Measurements from ENCODE around the gene ZAP70.

The ZAP70 gene

DNA sequence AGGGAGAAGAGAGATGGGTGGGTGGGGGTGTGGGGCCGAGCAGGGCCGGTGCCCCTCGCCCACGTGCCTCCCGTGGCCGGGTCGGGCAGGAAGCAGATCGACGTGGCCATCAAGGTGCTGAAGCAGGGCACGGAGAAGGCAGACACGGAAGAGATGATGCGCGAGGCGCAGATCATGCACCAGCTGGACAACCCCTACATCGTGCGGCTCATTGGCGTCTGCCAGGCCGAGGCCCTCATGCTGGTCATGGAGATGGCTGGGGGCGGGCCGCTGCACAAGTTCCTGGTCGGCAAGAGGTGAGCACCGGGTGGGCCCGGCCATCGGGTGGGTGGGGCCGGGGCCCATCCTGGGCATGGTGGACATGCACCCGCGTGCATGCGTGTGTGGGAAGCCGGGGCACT is 21.8 kb downstream of the ZAP70 start:
- DNase-seq, result no peak

DNA sequence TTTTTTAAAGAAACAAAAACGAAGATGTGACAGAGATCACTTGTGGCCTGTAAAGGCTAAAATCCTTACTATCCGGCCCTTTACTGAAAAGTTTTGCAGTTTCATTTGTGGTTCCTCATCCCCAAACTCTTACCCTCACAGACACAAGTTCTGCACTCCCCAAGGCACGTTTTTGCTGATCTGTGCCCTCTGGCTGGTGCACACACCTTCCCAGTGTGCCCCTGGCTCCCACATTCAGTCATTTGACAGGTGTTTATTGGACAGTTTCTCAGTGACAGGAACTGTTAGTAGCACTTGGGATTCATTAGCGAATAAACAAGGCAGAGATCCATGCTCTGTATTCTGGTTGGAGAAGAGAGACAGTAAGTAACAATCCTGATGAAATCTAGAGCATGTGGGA is 22.8 kb downstream of the ZAP70 start:
- no peak for DNase-seq

DNA sequence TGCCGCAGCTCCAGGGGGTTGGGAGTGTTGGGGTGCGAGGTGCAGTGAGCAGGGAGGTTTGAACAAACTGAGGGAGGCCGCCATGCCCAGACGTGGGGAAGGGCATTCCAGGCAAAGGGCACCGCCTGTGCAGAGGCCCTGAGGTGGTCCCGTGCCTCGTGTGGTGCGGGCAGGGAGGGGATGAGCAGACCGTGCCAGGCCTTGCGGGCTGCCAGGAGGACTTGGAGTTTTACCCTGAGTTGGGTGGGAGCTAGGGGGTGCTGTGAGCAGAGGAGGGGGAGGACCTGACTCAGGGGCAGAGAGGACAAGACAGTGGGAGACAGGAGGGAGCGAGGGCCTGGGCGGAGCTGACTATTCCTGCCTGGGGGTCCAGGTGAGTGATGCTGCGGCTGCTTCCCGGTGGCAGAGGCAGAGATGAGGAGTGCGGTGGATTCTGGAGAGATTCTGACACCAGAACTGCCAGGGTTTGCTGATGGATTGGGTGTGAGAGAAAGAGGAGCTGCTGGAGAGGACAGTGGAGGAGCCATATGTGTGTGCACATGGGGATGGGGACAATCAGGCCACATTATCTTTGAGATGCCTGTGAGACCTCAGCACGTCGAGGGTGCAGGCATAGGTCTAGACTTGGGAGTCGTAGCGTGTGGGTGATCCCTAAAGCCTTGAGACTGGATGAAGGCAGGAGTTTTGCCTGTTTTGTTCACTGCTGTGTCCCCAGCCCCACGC is 23.4 kb downstream of the ZAP70 start:
- no peak for DNase-seq

DNA sequence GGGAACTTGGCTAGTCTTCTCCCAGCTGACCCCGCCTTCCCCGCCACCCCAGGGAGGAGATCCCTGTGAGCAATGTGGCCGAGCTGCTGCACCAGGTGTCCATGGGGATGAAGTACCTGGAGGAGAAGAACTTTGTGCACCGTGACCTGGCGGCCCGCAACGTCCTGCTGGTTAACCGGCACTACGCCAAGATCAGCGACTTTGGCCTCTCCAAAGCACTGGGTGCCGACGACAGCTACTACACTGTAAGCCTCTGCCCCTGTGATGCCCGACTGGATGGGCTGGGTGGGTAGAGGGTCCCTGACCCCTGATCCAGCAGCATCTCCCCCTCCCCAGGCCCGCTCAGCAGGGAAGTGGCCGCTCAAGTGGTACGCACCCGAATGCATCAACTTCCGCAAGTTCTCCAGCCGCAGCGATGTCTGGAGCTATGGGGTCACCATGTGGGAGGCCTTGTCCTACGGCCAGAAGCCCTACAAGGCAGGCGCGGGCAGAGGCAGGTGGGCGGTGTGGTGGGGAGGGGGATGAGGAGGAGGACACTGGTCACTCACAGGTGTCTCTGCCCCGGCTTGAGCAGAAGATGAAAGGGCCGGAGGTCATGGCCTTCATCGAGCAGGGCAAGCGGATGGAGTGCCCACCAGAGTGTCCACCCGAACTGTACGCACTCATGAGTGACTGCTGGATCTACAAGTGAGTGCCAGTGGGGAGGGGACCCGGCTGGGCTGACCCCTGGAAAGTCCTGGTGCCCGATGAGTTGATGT is 24.2 kb downstream of the ZAP70 start:
- DNase-seq, result no peak

DNA sequence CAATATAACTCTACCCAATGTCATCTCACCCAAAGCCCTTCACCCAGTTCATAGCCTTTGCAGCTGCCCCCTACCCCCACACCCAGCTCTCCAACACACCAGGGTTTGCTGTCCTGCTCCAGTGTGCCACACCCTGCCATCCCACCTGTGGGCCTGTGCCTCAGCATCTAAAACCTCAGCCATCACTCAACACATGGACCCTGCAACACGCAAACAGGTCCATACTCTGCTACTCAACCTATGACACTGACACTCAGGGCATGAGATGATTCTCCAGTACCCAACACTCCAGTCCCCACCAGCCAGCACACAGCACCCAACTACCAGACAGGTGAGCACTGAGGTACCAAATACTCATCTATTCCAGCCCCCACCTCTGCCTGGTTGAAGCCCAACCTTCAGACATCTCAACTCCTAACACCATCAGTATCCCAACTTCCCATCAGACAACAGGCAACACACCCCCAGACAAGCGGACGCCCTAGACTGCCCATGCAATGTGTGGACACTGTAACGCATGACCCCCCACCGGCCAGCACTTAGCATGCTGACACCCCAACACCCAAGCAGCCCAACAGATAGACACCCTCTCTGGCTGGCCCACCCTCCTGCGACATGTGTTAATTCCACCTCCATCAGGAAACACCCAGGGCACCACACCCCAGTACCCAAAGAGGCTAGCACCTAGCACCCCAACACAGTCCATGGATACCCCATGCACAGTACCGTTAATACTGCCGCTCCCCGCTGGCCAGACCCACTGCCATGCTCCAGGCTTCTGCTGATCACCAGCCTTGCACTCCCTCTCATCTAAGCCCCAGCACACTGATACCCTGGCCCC is 25.0 kb downstream of the ZAP70 start:
- no peak for DNase-seq

DNA sequence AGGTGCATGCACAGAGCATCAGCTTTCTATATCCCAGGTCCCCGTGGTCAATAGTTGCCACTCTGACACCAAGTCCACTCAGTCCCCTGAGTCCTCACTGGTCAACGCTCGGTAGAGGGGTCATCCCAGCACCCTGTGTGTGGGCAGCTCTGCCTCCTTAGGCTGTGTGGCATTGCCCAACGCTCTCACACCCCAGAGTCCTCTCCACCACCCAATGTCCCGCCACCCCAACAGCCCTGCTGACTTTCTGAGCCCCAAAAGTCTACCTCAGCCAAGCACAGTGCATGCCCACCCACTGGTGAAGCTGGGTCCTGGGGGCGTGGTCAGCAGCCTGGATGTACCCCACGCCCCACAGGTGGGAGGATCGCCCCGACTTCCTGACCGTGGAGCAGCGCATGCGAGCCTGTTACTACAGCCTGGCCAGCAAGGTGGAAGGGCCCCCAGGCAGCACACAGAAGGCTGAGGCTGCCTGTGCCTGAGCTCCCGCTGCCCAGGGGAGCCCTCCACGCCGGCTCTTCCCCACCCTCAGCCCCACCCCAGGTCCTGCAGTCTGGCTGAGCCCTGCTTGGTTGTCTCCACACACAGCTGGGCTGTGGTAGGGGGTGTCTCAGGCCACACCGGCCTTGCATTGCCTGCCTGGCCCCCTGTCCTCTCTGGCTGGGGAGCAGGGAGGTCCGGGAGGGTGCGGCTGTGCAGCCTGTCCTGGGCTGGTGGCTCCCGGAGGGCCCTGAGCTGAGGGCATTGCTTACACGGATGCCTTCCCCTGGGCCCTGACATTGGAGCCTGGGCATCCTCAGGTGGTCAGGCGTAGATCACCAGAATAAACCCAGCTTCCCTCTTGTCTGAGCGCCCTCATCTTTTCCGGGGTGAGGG is 25.9 kb downstream of the ZAP70 start:
- DNase-seq, result no peak

DNA sequence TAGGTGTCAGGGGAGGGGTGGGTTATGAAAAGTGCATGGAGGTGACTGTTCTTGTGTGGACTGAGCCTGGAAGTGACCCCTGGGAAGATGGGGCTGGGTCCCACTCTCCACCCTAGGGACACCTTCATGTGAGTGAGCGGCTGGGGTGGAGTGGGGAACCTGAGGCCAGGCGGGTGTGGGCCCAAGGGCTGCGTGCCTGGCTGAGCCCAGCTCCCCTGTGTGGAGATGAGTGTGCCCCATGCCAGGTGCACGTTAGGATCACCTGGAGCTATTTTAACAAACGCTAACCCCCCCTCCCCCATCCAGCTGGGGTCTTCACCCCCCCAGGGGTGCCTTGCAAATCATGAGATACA is 26.5 kb downstream of the ZAP70 start:
- DNase-seq, result no peak

DNA sequence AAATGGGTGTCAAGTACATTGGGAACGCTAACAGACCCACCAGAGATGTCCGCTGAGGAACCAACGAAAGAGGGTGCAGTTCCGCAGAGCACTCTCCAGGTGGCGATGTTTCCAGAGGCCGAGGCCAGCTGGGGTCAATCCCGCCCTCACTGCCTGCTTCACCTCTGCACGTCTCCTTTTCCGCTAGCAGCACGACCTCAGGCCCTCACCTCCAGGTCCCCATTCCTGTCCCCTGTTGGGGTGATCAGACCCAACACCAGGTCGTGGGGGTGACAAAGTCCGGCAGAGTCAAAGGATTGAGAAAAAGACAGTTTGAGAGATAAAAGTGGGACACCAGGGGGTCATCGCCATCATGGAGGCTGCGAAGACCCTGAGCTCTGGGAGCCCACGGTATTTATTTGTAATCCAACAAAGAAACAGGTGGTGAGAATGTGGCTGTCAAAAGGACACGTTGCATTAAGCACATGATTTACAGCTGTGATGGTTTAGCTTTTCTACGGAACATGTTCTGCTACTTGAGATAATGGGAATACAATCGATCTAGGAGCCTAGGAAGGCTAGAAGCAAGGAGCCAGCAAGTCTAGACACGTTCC is 27.3 kb downstream of the ZAP70 start:
- DNase-seq, result peak; percentile 68 to 75

DNA sequence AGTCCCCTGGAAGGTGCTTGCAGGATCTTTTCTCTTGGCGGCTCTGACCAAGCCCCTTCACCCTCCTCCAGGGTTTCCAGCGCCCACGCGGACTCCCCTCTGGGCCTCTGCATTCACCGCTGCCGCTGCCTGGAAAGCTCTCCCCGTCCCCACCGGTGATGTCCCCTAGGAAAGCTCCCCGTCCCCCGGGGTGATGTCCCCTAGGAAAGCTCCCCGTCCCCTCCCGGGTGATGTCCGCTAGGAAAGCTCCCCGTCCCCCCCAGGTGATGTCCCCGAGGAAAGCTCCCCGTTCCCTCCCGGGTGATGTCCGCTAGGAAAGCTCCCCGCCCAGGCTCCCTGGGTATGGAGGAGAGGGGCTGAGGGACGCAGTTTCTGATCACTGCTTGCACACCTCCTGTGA is 27.9 kb downstream of the ZAP70 start:
- no peak for DNase-seq

DNA sequence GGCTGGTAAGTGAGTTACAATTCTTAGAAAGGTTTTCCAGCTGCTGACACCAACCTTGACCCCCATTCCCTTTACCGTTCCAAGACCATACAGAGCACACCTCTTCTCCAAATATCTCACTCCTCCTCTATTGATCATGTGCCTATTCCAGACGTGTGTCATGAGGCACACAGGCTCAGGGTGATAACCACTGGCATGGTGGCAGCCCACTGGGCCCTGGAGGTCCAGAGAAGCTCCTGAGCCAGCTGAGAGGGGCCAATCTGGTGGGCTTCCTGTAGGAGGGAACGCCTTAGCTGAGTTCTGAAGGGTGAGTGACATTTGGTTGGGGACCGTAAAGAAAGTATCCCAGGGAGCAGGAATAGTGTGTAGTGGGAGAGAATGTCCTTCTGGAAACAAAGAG is 28.3 kb downstream of the ZAP70 start:
- no peak for DNase-seq

DNA sequence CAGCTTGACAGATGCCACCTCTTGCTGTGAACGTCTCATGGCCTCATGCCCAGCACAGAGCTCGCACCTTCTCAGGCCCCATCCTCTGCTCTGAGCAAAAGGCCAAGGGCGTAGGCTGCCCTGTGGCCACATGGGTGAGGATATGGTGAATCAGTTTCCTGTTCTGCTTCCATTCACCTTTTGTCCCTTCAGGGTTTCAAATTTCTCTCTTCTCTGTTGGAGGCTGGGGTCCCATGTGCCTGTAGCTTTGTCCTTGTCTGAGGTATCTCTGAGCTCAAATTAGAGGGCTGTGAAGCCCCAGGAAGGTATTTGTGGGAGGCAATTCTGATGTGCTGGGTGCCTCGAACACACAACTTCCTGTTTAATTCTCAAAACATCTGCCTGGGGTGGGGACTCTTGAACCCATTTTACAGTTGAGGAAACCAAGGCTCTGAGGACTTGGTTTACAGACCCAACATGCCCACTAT is 29.0 kb downstream of the ZAP70 start:
- peak; percentile 57 to 68 for DNase-seq

DNA sequence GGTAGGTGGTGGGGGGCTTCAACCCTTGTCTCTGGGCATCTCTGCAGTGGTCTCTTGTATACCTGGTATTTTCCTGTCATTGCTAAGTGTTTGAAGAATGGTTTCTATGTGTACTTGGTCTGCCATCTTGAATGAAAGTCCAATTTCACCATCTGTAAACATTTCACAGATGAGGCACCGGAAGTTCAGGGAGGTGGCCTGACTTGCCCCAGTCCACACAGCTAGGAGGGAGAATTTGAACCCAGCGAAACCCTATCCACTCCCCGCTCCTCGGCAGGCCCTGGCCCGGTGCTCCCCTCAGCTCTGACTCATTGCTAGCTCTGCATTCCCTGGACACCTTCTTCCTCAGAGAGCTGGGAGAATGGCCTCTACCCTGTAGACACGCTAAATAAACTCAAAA is 30.5 kb downstream of the ZAP70 start:
- no peak for DNase-seq

DNA sequence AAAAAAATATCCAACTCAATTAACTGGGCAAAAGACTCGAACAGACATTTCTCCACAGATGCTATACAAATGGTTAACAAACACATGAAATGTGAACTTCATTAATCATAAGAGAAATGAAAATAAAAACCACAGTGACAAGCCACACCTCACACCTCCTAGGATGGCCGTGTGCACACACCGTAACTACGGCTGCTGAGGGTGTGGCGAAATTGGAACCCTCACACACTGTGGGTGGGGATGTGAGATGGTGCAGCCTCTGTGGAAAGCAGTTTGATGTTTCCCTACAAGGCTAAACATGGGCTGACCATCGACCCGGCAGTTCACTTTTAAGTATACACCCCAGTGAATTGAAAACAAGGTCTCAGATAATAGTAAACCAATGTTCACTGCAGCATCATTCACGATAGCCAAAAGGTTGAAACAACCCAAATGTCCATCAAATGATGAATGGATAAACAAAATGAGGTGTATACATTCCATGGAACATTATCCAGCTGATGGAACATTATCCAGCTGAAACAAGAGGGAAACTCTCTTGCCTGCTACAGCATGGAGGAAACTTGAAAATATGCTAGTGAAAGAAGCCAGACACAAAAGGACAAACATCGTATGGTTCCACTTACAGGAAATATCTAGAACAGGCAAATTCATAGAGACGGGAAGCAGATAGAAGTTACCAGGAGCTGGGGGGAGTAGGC is 32.2 kb downstream of the ZAP70 start:
- DNase-seq, result peak; percentile 73 to 74

DNA sequence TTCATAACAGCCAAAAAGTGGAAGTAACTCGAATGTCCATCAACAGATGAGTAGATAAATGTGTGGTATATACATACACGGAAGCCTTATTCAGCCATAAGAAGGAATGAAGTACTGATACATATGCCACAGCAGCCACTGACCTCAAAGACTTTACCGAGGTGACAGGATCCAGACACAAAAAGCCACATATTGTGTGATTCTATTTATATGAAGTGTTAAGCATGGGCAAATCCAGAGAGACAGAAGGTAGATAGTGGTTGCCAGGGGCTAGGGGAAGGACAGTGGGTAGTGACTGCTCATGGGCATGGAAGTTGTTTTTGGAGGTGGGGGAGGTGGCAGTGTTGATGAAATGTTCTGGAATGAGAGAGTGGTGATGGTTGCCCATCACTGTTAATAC is 33.9 kb downstream of the ZAP70 start:
- DNase-seq, result peak; percentile 16 to 17

DNA sequence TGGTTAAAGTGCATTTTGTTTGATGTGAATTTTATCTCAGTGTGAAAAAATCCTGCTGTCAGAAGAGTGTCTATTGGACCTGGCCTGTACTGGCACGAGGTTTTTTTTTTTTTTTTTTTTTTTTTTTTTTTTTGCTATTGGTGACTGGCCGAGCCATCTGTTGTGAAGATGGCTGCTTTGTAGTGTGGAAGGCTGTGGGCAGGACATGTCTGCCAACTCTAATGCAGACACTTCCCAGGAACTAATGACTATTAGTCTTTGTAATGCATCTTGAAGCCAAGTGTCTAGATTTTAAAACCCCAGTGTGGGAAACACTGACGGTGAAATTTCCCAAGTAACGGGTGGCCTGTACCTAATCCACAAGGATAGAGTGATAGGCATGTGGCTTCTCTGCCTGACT is 34.3 kb downstream of the ZAP70 start:
- peak; percentile 6 to 9 for DNase-seq

DNA sequence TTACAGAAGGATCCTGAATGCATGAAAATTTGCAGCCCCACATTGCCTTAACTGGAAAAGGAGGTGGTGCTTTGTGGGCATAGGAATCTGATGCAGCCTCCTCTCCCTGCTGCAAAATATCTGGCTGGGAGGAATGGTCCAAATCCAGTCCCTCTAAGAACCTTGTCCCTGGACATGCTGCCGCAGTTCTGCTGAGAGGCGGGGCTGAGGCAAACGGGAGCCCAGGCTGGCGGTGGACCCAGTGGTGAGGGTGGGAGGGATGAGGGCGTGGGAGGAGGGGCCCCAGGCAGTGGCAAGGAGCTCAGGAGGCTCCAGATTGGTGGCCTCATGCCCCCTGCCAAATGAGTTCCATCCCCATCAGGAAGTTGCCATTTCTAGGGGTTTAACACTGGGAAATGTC is 36.2 kb downstream of the ZAP70 start:
- peak; percentile 10 for DNase-seq

DNA sequence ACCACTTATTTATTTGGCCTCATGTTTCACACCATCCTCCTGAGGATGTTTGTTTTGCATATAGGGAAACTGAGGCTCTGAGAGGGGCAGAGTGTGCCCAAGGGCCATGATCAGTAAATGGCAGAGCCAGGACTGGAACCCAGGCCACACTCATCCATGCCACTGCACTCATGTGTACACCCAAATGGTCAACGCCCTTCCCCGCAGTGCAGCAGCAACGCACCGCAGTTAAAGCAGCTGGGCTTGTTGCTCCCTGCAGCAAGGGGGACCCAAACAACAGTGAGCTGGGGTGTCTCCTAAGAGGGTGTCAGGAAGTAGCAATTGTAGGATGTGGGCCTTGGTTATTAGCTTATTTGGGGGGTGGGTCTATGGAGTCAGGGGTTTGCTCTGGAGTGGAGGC is 36.6 kb downstream of the ZAP70 start:
- DNase-seq, result peak; percentile 11 to 12

DNA sequence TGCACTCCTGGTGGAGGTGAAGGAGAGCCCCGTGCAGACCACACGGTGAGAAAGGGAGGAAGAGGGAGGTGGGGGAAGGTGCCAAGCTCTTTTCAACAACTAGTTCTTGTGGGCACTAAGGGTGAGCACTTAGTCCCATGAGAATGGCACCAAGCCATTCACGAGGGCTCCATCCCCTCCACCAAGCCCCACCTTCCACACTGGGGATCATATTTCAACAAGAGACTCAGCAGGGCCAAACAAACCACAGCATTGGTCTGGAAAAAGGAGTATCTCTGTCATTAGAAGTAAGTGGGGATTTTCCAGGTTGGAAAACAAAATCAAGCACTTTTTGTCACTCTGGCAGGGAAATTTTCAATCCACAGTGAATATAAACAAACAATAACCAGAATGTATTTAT is 38.4 kb downstream of the ZAP70 start:
- DNase-seq, result peak in 1 of 2 experiments; percentile 3

DNA sequence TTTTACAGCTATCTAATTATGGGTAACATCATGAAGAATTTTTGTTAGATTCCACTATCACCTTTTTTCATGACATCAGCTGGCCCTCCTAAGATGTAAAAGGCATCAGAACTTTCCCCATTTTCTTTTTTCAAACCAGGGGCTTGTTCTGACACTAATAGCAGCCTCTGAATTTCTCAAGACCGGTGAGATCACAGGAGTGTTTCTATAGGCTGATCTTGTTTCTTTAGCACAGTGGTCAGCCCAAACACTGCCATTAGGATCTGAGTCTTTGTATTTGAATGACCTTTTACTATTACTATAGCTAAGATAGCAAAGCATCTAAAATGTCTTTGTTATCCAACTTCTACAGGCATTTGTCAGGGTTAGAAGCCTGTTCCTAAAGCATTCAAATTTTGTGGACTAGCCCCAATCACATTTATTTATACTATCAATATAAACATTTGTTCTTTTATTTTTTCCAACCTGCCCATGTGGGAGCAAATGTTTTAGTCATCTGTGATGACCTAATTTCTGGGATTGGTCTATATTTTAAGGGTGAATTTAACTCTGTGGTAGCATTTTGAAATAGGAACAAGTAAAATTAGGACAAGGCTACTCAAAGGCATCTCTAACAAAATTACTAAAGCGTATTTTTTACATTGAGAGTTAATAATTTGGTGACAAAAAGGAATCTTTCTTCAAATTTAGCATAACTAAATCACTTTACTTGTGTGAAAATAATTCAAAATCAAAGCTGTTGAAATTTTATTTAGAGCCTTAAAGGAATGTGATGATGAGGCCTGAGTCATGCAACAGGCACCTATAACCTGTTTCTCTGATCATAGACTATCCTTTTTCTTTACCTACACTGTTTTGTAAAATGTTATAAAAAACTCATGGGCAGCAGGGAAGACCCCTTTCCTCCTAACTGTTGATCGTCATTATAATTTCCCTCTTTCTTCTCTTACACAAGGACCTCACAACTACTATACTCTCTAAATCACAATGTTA is 39.3 kb downstream of the ZAP70 start:
- no peak for DNase-seq

DNA sequence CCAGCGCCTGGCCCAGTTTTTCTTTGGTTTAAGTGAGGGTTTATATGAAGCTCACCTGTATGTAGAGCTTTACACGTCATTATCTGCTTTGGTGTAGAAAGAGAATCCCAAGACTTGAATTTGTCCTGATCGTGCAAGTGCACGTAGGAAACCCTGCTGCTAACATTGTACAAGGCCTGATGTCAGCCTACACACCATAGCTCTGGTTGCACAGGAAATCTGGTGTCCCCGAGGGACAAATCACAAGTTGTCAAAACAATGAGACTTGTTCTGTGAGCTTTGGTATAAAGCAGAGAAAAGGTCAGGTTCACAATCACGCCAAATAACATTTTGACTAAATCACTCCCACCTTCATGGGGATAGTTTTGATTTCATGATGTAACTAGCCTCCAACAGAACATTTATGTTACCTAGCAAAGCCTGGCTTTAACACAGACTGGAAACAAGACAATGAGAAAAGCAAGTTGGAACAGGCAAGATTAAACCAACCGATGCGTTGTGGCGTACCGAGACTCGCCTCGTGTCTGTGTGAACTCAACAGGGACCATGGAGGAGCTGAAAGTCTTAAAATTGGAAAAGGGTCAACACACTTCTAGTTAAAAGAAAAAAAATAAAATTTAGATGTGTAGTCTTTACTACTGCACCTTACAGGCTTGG is 41.4 kb downstream of the ZAP70 start:
- no peak for DNase-seq

Data from activated T-cell treated with anti-CD3 and anti-CD28 coated beads, Interleukin-2, amount 50 U/mL, for 48 hours (primary cell).